ENCODE data around the gene PTGDS. TPM values are rescaled to one million over a fixed set of nuclear protein-coding genes. Genes with fewer than 3 reads are reported as not detected.

The PTGDS gene
- total RNA-seq, 1 experiment from 2014 or later, result 3.6 TPM

DNA sequence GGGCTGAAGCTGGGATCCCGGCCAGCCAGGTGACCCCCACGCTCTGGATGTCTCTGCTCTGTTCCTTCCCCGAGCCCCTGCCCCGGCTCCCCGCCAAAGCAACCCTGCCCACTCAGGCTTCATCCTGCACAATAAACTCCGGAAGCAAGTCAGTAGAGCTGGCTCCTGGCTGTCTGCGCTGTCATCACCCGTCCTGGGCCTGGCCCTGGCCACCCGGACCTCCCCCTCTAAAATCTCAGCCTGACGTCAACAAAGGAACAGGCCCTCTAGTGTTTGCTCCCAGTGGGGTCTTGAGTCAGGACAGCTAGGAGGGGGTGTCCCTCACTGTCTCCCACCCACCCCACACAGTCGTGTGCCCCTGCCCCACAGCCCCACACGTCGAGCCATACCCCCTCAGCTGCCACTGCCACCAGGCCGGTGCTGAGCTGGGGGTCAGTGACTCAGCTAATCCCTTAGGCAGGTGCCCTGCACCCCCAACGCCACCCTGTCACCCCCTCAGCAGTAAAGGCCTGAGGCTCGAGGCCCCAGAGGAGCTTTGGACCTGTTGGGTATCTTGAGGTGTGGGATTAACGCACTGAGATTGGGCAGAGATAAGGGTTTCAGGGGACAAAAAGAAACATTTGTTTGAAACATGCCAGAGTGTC, 4.4 kb downstream of the PTGDS start:
- Mint-ChIP-seq H3K4me3 (no peak overlapping the region), H3K9me3 (no peaks in the 10 kb centered on the region), H3K27ac (no peak overlapping the region), H3K4me1 (peaks cover 2 to 13% of the 10 kb centered on the region in 2 experiments), H3K36me3 (ENCODE audit: insufficient read depth in 1 of 3, low read depth in 3 of 3) (peaks cover 0 to 3% (median 0%) of the 10 kb centered on the region in 3 experiments; a peak in 1 of 7 replicates), H3K27me3 (ENCODE audit: low read depth) (peaks cover 5% of the 10 kb centered on the region)
- Histone ChIP-seq H2BK5ac (ENCODE audit: insufficient read length, low read length) (no peak overlapping the region), H3T11ph (ENCODE audit: low read length) (no peak overlapping the region), H3K4ac (ENCODE audit: low read depth, low read length) (no peak overlapping the region), H3K23me2 (ENCODE audit: insufficient read length, low read depth, low read length, poor library complexity, severe bottlenecking) (peaks cover 9% of the 10 kb centered on the region), H2BK12ac (ENCODE audit: insufficient read length, low read depth, low read length) (no peak overlapping the region), H2AK5ac (ENCODE audit: insufficient read length, low read length) (no peak overlapping the region), H3K9me3 (ENCODE audit: control insufficient read depth, low read depth, low read length) (no peaks in the 10 kb centered on the region), H2AFZ (ENCODE audit: low read length) (no peak overlapping the region), H3K27ac (ENCODE audit: insufficient read length, low read depth, low read length) (no peak overlapping the region), H2BK120ac (ENCODE audit: low read depth, low read length, poor library complexity, severe bottlenecking) (no peak overlapping the region), H3K79me2 (ENCODE audit: insufficient read depth, low read length) (no peaks in the 10 kb centered on the region), H3K79me1 (ENCODE audit: insufficient read depth, low read depth, low read length, poor library complexity, severe bottlenecking) (no peaks in the 10 kb centered on the region), H2BK15ac (ENCODE audit: low read depth, low read length) (no peak overlapping the region), H4K91ac (ENCODE audit: insufficient read length, low read depth, low read length) (no peak overlapping the region), H4K8ac (replicated peaks; ENCODE audit: insufficient read length, low read depth, low read length) (no peak overlapping the region), H3K4me2 (ENCODE audit: insufficient read depth, insufficient read length, low read length) (no peak overlapping the region), H3K23ac (ENCODE audit: insufficient read length, low read depth, low read length) (no peak overlapping the region), H3K9ac (ENCODE audit: extremely low read depth, insufficient read length, low read length) (no peak overlapping the region), H2BK20ac (ENCODE audit: low read depth, low read length, poor library complexity, severe bottlenecking) (no peak overlapping the region), H4K20me1 (ENCODE audit: control insufficient read depth, insufficient read depth, insufficient read length) (no peaks in the 10 kb centered on the region), H4K5ac (ENCODE audit: insufficient read length, low read depth, low read length) (no peak overlapping the region), H3K4me1 (ENCODE audit: insufficient read depth, low read length) (no peaks in the 10 kb centered on the region; the same call in 1 of the 2 replicates), H3K56ac (ENCODE audit: insufficient read length, low read depth, low read length) (no peak overlapping the region), H3K14ac (ENCODE audit: insufficient read depth, low read length) (no peak overlapping the region), H3K27me3 (ENCODE audit: insufficient read depth, low read length) (no peaks in the 10 kb centered on the region), H3K18ac (ENCODE audit: insufficient read length, low read depth, low read length) (no peak overlapping the region)
- WGBS (ENCODE audit: extremely low coverage, insufficient read length, low lambda C conversion rate), result no CpG with 5 or more reads among the region's 17 CpGs
- TF ChIP-seq, protein P1, sequence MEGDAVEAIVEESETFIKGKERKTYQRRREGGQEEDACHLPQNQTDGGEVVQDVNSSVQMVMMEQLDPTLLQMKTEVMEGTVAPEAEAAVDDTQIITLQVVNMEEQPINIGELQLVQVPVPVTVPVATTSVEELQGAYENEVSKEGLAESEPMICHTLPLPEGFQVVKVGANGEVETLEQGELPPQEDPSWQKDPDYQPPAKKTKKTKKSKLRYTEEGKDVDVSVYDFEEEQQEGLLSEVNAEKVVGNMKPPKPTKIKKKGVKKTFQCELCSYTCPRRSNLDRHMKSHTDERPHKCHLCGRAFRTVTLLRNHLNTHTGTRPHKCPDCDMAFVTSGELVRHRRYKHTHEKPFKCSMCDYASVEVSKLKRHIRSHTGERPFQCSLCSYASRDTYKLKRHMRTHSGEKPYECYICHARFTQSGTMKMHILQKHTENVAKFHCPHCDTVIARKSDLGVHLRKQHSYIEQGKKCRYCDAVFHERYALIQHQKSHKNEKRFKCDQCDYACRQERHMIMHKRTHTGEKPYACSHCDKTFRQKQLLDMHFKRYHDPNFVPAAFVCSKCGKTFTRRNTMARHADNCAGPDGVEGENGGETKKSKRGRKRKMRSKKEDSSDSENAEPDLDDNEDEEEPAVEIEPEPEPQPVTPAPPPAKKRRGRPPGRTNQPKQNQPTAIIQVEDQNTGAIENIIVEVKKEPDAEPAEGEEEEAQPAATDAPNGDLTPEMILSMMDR (conservative IDR thresholded peaks at IDR 0.05), result no peak
- no peak for DNase-seq
